GM12874 (cell line): ENCODE measurements around the gene TFAP2B.

Experiments
- CTCF ChIP-seq: IDR thresholded peaks from 2 replicates; pipeline ENCODE4 v1.5.1; 2011; ENCODE audit warnings: low read depth, mild to moderate bottlenecking, control low read depth, low read length, moderate library complexity; ENCODE audit not compliant: insufficient read depth

The TFAP2B gene

GRCh38 chr6:50873167-50873566 lies 54.5 kb downstream of the TFAP2B start:
- TF ChIP-seq CTCF, result no peak

- TF ChIP-seq CTCF, result no peak
These were observed 65.7 kb downstream of the TFAP2B start for GRCh38 chr6:50884364-50884763.

GRCh38 chr6:50887112-50887511 lies 68.4 kb downstream of the TFAP2B start:
- no peak for TF ChIP-seq CTCF

- TF ChIP-seq CTCF, result no peak
These were observed 70.8 kb downstream of the TFAP2B start for GRCh38 chr6:50889497-50889896.

GRCh38 chr6:50889935-50890334 lies 71.3 kb downstream of the TFAP2B start:
- TF ChIP-seq CTCF, result no peak

GRCh38 chr6:50890579-50890978 lies 71.9 kb downstream of the TFAP2B start:
- TF ChIP-seq CTCF, result no peak

- TF ChIP-seq CTCF, result no peak
These were observed 72.6 kb downstream of the TFAP2B start for GRCh38 chr6:50891290-50891689.
